IMR-90 (cell line): ENCODE data around the gene HOMEZ.

Experiments
- BHLHE40 ChIP-seq: fragments of 150-350 bp; IDR thresholded peaks from 2 replicates; pipeline ENCODE4 v1.6.1; 2016; ENCODE audit warnings: mild to moderate bottlenecking, low read depth, low read length
- CEBPB ChIP-seq: IDR thresholded peaks from 2 replicates; pipeline ENCODE4 v1.6.1; 2012; ENCODE audit warnings: low read depth, low read length, improper control_type of control experiment
- CHD1 ChIP-seq: IDR thresholded peaks from 2 replicates; pipeline ENCODE4 v1.6.1; 2012; ENCODE audit warnings: low read depth, low read length, improper control_type of control experiment
- CTCF ChIP-seq: conservative IDR thresholded peaks from 2 replicates; pipeline ENCODE4 v1.5.1; 2012; ENCODE audit warnings: mild to moderate bottlenecking, low read depth, low read length, improper control_type of control experiment
- POLR2A ChIP-seq: IDR thresholded peaks from 2 replicates; pipeline ENCODE4 v1.6.1; 2012; ENCODE audit warnings: mild to moderate bottlenecking, low read depth, low read length
- RAD21 ChIP-seq: IDR thresholded peaks from 2 replicates; pipeline ENCODE4 v1.6.1; 2012; ENCODE audit warnings: low read length, improper control_type of control experiment
- RCOR1 ChIP-seq: IDR thresholded peaks from 2 replicates; pipeline ENCODE4 v1.6.1; 2012; ENCODE audit warnings: mild to moderate bottlenecking, low read length, improper control_type of control experiment; ENCODE audit not compliant: insufficient replicate concordance

GRCh38 chr14:23324993-23325392, 39.1 kb upstream of the HOMEZ start:
- TF ChIP-seq CTCF (no peak), RAD21 (no peak), POLR2A (no peak), CHD1 (no peak), RCOR1 (no peak), CEBPB (no peak), BHLHE40 (no peak)
